HG02763 (cell line): ENCODE data around the gene TMEM38B.
"Not testable (repeated sequence)": the region's sequence is repeated elsewhere in the genome, so short reads cannot be mapped to it uniquely, and the experiment has no call there.

Experiments
- ATAC-seq: cut with Tn5 transposase; IDR thresholded peaks from one replicate; pipeline ENCODE4 v1.9.1; 2021; ENCODE audit warnings: mild to moderate bottlenecking, moderate library complexity; ENCODE audit not compliant: unreplicated experiment

The TMEM38B gene

GRCh38 chr9:105681313-105681712, 13.0 kb upstream of the TMEM38B start:
- ATAC-seq, result no peak

- ATAC-seq, result no peak
These were observed 12.6 kb upstream of the TMEM38B start for GRCh38 chr9:105681724-105682123.

GRCh38 chr9:105683688-105684275, 10.6 kb upstream of the TMEM38B start:
- no peak for ATAC-seq

DNA sequence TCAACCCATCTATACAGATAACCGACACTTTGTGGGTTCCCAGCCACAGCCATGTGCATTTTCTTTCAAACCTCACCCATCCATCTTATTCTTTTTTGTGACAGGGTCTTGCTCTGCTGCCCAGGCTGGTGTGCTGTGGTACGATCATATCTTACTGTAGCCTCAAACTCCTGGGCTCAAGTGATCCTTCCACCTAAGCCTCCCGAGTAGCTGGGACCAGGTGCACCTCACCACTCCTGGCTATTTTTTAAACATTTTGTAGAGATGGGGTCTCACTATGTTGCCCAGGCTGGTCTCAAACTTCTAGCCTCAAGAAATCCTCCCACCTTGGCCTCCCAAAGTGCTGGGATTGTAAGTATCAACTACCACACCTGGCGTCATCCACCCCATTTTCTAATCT, 7.4 kb upstream of the TMEM38B start:
- no peak for ATAC-seq

DNA sequence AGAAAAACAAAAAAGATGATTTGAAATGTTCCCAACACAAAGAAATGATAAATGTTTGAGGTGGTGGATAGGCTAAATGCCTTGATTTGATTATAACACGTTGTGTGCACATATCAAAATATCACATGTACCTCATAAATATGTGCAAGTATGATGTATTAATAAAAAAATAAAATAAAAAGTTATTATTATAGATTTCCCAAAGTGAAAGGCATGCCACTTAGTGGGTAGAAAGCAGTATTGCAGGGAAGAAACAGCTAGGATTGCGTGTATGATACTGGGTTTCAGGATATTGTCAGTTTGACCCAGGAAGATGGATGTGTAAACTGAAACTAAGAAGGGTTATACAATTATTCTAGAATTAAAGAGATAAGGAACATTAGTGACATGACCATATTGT, 3.6 kb upstream of the TMEM38B start:
- no peak for ATAC-seq

GRCh38 chr9:105693435-105694189, 729 bp upstream of the TMEM38B start:
- ATAC-seq, result peak; percentile 24

GRCh38 chr9:105694848-105695581, 674 bp downstream of the TMEM38B start:
- peak; percentile 54 for ATAC-seq

- no peak for ATAC-seq
These were observed 2.0 kb downstream of the TMEM38B start for GRCh38 chr9:105696219-105696793.

- no peak for ATAC-seq
These were observed 3.5 kb downstream of the TMEM38B start for GRCh38 chr9:105697871-105698270.

DNA sequence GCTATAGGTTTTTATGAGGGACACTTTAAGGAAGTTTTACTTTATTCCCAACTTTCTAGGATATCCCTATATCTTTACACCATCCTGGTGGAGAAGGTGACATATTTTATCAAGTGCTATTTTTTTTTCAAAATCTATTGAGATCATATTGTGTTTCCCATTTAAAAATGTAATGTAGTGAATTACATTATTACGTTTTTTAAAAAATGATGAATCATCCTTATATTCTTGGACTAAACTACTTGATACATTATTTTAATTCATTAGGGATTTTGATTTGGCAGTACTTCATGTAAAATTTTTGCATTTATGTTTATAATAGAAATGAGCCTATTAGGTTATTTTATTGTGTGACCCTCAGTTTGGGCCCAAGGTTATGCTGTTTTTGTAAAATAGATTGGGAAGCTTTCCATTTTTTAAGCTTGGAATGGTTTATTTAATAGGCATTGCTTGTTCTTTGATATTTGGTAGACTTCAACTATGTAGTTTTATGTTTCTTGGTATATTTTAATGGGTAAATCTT, 4.1 kb downstream of the TMEM38B start:
- ATAC-seq, result no peak

GRCh38 chr9:105700668-105701067, 6.3 kb downstream of the TMEM38B start:
- ATAC-seq, result no peak

- no peak for ATAC-seq
These were observed 6.8 kb downstream of the TMEM38B start for GRCh38 chr9:105701145-105701544.

DNA sequence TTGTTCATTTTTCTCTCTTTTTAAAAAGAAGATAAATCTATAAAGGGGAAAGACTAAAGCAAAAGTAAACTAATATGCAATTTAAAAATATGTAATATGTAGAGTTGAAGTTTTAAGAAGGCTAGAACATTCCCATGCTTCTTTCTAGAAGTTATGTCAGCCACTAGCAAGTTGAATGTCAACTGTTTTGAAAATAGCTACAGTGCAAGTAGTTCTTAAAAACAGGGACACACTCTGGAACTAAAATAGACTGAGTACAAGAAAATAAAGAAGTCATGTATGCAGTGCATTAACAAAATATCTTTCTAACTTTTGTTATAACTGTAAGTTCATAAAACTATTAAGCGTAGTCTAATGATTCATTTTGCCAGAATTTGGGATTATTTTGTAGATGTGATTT, 7.9 kb downstream of the TMEM38B start:
- ATAC-seq, result no peak

- ATAC-seq, result not testable (repeated sequence)
These were observed 9.3 kb downstream of the TMEM38B start for GRCh38 chr9:105703638-105704037.

DNA sequence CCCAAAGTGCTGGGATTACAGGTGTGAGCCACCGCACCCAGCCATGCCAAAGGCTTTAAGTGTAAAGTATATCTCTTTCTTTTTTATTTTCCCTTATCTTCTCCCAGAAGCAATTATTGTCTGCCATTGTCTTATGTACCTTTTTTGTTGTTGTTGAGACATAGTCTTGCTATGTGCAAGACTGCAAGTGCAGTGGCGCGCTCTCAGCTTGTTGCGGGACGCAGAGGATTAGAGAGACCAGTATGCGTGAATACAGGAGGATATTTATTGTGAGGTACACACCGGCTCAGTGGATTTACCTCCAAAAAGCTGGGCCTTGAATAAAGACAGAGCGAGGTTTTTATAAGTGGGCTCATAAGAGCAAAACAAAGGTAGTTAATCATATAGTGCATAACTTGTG, 11.8 kb downstream of the TMEM38B start:
- no peak for ATAC-seq

GRCh38 chr9:105708405-105708804, 14.1 kb downstream of the TMEM38B start:
- peak; percentile 60 for ATAC-seq

DNA sequence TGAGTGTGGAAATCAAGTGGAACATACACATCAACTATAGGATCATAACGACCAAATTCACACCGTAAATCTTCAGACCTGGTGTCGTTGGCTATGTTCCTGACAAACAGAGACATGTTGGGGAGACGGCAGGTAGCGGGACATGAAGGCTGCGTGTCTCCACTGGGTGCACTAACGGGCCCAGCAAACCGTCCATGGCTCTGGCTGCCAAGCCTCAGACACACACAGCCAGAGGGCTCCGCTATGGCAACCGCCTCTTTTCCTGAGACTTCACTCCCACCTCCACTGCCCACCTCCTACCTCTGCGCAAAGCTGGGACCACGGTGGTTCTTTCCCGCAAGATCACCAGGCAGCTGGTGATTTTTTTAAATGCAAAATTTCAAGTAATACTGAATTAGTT, 16.3 kb downstream of the TMEM38B start:
- ATAC-seq, result no peak

- no peak for ATAC-seq
These were observed 17.5 kb downstream of the TMEM38B start for GRCh38 chr9:105711867-105712266.

DNA sequence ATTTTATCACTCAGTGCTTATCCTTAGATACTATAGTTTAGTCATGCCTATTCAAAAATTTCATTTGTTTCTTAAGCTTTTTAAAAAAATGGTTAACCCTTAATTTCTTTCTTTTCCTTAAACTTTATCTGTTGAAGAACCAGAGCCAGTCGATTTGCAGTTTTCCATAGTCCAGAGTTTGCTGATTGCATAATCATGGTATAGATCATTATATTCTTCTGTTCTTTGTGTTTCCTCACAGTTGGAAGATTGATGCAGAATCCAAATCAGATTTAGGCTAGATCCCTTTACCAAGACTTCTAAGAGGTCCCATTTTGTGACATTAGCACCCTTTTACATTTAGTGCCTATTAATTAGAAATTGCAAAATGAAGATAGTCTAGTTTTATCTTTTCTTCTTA, 18.0 kb downstream of the TMEM38B start:
- ATAC-seq, result no peak

DNA sequence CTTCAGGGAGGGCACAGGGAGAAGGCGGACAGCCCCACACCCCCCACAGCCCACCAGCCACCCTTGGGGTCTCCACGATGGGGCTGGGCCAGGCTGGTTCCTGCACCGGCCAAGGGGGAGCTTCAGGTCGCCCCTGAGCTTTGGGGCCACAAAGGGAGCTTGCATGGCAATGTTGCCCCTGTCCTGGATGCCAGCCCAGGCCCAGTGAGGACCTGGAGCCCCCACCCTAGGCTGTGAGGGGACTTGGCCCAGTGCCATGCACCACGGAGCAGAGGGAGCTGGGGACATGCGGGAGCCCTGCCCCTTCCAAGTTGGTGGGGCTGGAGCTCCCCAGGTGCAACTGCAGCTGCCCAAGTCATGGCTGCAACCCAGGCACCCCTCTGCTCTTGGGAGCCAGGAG, 18.4 kb downstream of the TMEM38B start:
- no peak for ATAC-seq

GRCh38 chr9:105713260-105714019, 19.1 kb downstream of the TMEM38B start:
- ATAC-seq, result no peak
